Psoas muscle (tissue), 8 donors: ENCODE measurements around the gene LRFN2. TPM values are rescaled to one million over a fixed set of nuclear protein-coding genes. Genes with fewer than 3 reads are reported as not detected.

Experiments used
- ATAC-seq, 4 donors: fragments of 200-7000 bp; cut with Tn5 transposase; one replicate each; pipeline ENCODE4 v1.9.1; 2020; ENCODE audit warnings: moderate library complexity in 3 of 4, mild to moderate bottlenecking in 2 of 4
- DNase-seq, 2 donors: peaks; one replicate each; pipeline ENCODE4 v3.0.0-alpha.2; 2020
- H3K27ac ChIP-seq: fragments of 200-600 bp; one replicate; pipeline ENCODE4 v1.8.0; 2022
- H3K27me3 ChIP-seq, 3 donors: fragments of 200-600 bp in 1 of 3; one replicate each; pipeline versions ENCODE4 v1.6.1 to v1.8.0; 2013 to 2022; ENCODE audit warnings: low read length in 2 of 3, mild to moderate bottlenecking in 2 of 3, moderate library complexity in 1 of 3; ENCODE audit not compliant: insufficient read depth in 3 of 3
- H3K36me3 ChIP-seq, 2 donors: fragments of 200-600 bp in 1 of 2; one replicate each; pipeline versions ENCODE4 v1.6.1 to v1.8.0; 2013 to 2022; ENCODE audit warnings: low read depth in 1 of 2, mild to moderate bottlenecking in 1 of 2, moderate library complexity in 1 of 2; ENCODE audit not compliant: insufficient read depth in 1 of 2
- H3K4me1 ChIP-seq: fragments of 200-600 bp; one replicate; pipeline ENCODE4 v1.8.0; 2022
- H3K4me3 ChIP-seq: fragments of 200-600 bp; one replicate; pipeline ENCODE4 v1.8.0; 2022; ENCODE audit warnings: mild to moderate bottlenecking
- H3K9me3 ChIP-seq: fragments of 200-600 bp; one replicate; pipeline ENCODE4 v1.8.0; 2022
- WGBS, 3 donors: extraction: QIAGEN DNeasy Blood & Tissue Kit; methylation state at CpG; one replicate each; pipeline versions ENCODE4 v1.1.6 to v1.1.7; 2013; 5-methylcytosine and 5-hydroxymethylcytosine counted together
- intact Hi-C, 2 donors: fragments of 100-400 bp; cut with DNase I; formaldehyde crosslinking; loops; one replicate each; pipeline versions ENCODE4 v1.11.0 to v1.14.2; 2022
- polyA plus RNA-seq, 3 donors: library from polyadenylated mRNA; stranded (reverse); fragments of 200-250 nt; gene quantifications; one replicate each; pipeline ENCODE4 v1.2.3, GENCODE V29; 2013
- total RNA-seq, 4 donors: library from RNA; stranded (reverse); fragmentation: NEBNext Ultra II Directional in 2 of 4; extraction: Animal tissue kit (Norgen Biotek cat#: 25700) in 2 of 4; gene quantifications; one replicate each; pipeline versions ENCODE4 v1.2.1 to v1.2.4, GENCODE V29; 2021 to 2023
- TF ChIP-seq, protein P1 (sequence below): fragments of 200-600 bp; IDR thresholded peaks from one replicate; pipeline ENCODE4 v1.8.0; 2022; ENCODE audit warnings: antibody characterized with exemption
- donor health status: healthy with polysubstance abuse.
- donor health status: DM: no; HTN: no; CAD: no; lungs with moderate emphysema.
- donor health status: Bipolar disorder and iron deficiency.
- donor health status: healthy.
- donor health status: DM: yes; HTN: yes; CAD: no.
- donor health status: DM: no; HTN: no; CAD: no.
- donor health status: DM: no; HTN: no; CAD: no.
- donor health status: DM: yes; HTN: yes; CAD: no.

Gene LRFN2
- total and polyA plus RNA-seq, 7 donors, result 0.06 TPM; not detected in 6

DNA sequence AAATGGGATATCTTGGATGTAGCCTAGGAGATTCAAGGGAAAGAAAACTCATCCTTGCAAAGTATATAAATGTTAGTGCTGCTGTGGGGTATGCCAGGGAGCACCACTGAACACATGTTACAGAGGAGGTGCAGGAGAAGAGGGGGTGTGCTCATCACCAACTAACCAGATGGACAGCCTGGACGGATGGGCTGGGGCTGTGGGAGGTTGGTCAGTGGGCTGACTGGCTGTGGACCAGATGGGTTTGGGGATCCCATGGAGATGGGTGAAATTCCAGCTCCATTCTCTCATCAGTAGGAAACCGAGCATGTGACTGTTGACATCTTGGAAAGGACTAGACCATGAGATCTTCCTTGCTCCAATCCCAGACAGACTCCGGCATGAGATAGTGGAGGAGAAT is 201.0 kb downstream of the LRFN2 start:
- 65 to 93% (median 93%) methylated on average over 3 of the region's 3 CpGs for WGBS, 3 donors
- Histone ChIP-seq H3K9me3 (no peaks in the 10 kb centered on the region), H3K27me3 (no peaks in the 10 kb centered on the region), H3K27ac (no peak overlapping the region), H3K4me1 (no peaks in the 10 kb centered on the region), H3K36me3 (no peaks in the 10 kb centered on the region), H3K4me3 (no peak overlapping the region)
- DNase-seq (no peak), ATAC-seq (no peak)
- TF ChIP-seq, protein P1, sequence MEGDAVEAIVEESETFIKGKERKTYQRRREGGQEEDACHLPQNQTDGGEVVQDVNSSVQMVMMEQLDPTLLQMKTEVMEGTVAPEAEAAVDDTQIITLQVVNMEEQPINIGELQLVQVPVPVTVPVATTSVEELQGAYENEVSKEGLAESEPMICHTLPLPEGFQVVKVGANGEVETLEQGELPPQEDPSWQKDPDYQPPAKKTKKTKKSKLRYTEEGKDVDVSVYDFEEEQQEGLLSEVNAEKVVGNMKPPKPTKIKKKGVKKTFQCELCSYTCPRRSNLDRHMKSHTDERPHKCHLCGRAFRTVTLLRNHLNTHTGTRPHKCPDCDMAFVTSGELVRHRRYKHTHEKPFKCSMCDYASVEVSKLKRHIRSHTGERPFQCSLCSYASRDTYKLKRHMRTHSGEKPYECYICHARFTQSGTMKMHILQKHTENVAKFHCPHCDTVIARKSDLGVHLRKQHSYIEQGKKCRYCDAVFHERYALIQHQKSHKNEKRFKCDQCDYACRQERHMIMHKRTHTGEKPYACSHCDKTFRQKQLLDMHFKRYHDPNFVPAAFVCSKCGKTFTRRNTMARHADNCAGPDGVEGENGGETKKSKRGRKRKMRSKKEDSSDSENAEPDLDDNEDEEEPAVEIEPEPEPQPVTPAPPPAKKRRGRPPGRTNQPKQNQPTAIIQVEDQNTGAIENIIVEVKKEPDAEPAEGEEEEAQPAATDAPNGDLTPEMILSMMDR, result no peak
- intact Hi-C loops, result loop anchor here in 1 of 2 donors (5.0 kb wide), 1 partner anchor 39 kb away; no protein-coding TSS in a partner anchor

- H3K27me3 ChIP-seq, result no peaks in the 10 kb centered on the region
- no peaks in the 10 kb centered on the region for H3K9me3 ChIP-seq
- TF ChIP-seq, protein P1, result no peak
- intact Hi-C loops, result no loop called here
- 84 to 88% (median 86%) methylated on average over 3 of the region's 3 CpGs for WGBS, 3 donors
- no peak overlapping the region for H3K27ac ChIP-seq
- H3K4me1 ChIP-seq, result no peaks in the 10 kb centered on the region
- no peak for DNase-seq
- no peak for ATAC-seq
- no peaks in the 10 kb centered on the region for H3K36me3 ChIP-seq
- no peak overlapping the region for H3K4me3 ChIP-seq
Measured at GRCh38 chr6:40383348-40384115, 203.6 kb downstream of the LRFN2 start.

- 67 to 78% (median 76%) methylated on average over 4 of the region's 4 CpGs for WGBS, 3 donors
- TF ChIP-seq, protein P1, result no peak
- H3K9me3 ChIP-seq, result no peaks in the 10 kb centered on the region
- H3K36me3 ChIP-seq, result no peaks in the 10 kb centered on the region
- H3K4me1 ChIP-seq, result peaks cover 9% of the 10 kb centered on the region
- ATAC-seq, result no peak
- H3K4me3 ChIP-seq, result no peak overlapping the region
- DNase-seq, result no peak
- intact Hi-C loops, result no loop called here
- no peak overlapping the region for H3K27ac ChIP-seq
- no peaks in the 10 kb centered on the region for H3K27me3 ChIP-seq
Measured at GRCh38 chr6:40380271-40380670, 206.9 kb downstream of the LRFN2 start.

GRCh38 chr6:40379811-40380210 is 207.4 kb downstream of the LRFN2 start:
- 74 to 79% (median 76%) methylated on average over 1 of the region's 1 CpG for WGBS, 3 donors
- H3K36me3 ChIP-seq, result no peaks in the 10 kb centered on the region
- no peak for ATAC-seq

More at GRCh38 chr6:40379811-40380210, 207.4 kb downstream of the LRFN2 start:
- H3K9me3 ChIP-seq, result no peaks in the 10 kb centered on the region
- no peak for DNase-seq
- intact Hi-C loops, result no loop called here
- no peaks in the 10 kb centered on the region for H3K27me3 ChIP-seq
- H3K27ac ChIP-seq, result no peak overlapping the region
- H3K4me1 ChIP-seq, result peaks cover 9% of the 10 kb centered on the region
- TF ChIP-seq, protein P1, result no peak
- H3K4me3 ChIP-seq, result no peak overlapping the region
